Kidney glomerular epithelial cell (primary cell): Measurements from ENCODE around the gene KRT2.

Experiments used
- DNase-seq: peaks from one replicate; lab custom pipeline; 2025; lab: John Stamatoyannopoulos, UW

KRT2 gene

GRCh38 chr12:52651726-52652261, at the start of gene KRT2:
KRT2 (minus strand) TSS chr12:52652211; CDS start chr12:52652142, 69 bp downstream.
- DNase-seq: no peak

GRCh38 chr12:52701281-52701680, 49.3 kb upstream of the KRT2 start:
- no peak for DNase-seq

- DNase-seq: no peak
Measured at GRCh38 chr12:52699960-52700359, 47.9 kb upstream of the KRT2 start.

GRCh38 chr12:52699373-52699772, 47.4 kb upstream of the KRT2 start:
- DNase-seq: no peak

GRCh38 chr12:52698651-52699340, 46.8 kb upstream of the KRT2 start:
- DNase-seq: no peak

GRCh38 chr12:52697058-52697582, 45.1 kb upstream of the KRT2 start:
- no peak for DNase-seq

- no peak for DNase-seq
Measured at GRCh38 chr12:52696588-52696987, 44.6 kb upstream of the KRT2 start.

- DNase-seq: no peak
Measured at GRCh38 chr12:52695039-52695438, 43.0 kb upstream of the KRT2 start.

- no peak for DNase-seq
Measured at GRCh38 chr12:52694151-52694550, 42.1 kb upstream of the KRT2 start.

- DNase-seq: no peak
Measured at GRCh38 chr12:52693261-52693660, 41.2 kb upstream of the KRT2 start.

GRCh38 chr12:52692254-52692653, 40.2 kb upstream of the KRT2 start:
- DNase-seq: no peak

GRCh38 chr12:52691841-52692150, 39.8 kb upstream of the KRT2 start:
- no peak for DNase-seq

- no peak for DNase-seq
Measured at GRCh38 chr12:52691076-52691840, 39.2 kb upstream of the KRT2 start.

- DNase-seq: no peak
Measured at GRCh38 chr12:52690351-52691075, 38.5 kb upstream of the KRT2 start.

- DNase-seq: no peak
Measured at GRCh38 chr12:52689936-52690335, 37.9 kb upstream of the KRT2 start.

GRCh38 chr12:52689239-52689638, 37.2 kb upstream of the KRT2 start:
- no peak for DNase-seq

GRCh38 chr12:52688481-52688880, 36.5 kb upstream of the KRT2 start:
- DNase-seq: no peak

GRCh38 chr12:52687497-52688385, 35.7 kb upstream of the KRT2 start:
- no peak for DNase-seq

GRCh38 chr12:52686756-52687487, 34.9 kb upstream of the KRT2 start:
- DNase-seq: no peak

- no peak for DNase-seq
Measured at GRCh38 chr12:52686063-52686462, 34.1 kb upstream of the KRT2 start.

- DNase-seq: no peak
Measured at GRCh38 chr12:52685406-52685890, 33.4 kb upstream of the KRT2 start.
